HUES48 (cell line): ENCODE results near the gene KIFAP3.
"Not testable (repeated sequence)": the region's sequence is repeated elsewhere in the genome, so short reads cannot be mapped to it uniquely, and the experiment has no call there.

Experiments
- H3K27ac ChIP-seq: one replicate; pipeline ENCODE4 v1.7.0; 2013; ENCODE audit warnings: low read depth, low read length, inconsistent platforms
- H3K27me3 ChIP-seq: 2 replicates; pipeline ENCODE4 v1.6.1; 2013; ENCODE audit warnings: mild to moderate bottlenecking, low read length; ENCODE audit not compliant: control insufficient read depth, insufficient read depth
- H3K36me3 ChIP-seq: 2 replicates; pipeline ENCODE4 v1.6.1; 2013; ENCODE audit warnings: low read length; ENCODE audit not compliant: control insufficient read depth, insufficient read depth
- H3K4me1 ChIP-seq: 2 replicates; pipeline ENCODE4 v1.6.1; 2013; ENCODE audit warnings: mild to moderate bottlenecking, low read length; ENCODE audit not compliant: control insufficient read depth, insufficient read depth
- H3K4me3 ChIP-seq: 2 replicates; pipeline ENCODE4 v1.5.1; 2013; ENCODE audit warnings: mild to moderate bottlenecking, low read depth, low read length
- H3K9ac ChIP-seq: 2 replicates; pipeline ENCODE4 v1.6.1; 2013; ENCODE audit warnings: mild to moderate bottlenecking, low read depth, low read length, moderate library complexity
- H3K9me3 ChIP-seq: 2 replicates; pipeline ENCODE4 v1.6.1; 2013; ENCODE audit warnings: low read length; ENCODE audit not compliant: control insufficient read depth, insufficient read depth

Gene KIFAP3

DNA sequence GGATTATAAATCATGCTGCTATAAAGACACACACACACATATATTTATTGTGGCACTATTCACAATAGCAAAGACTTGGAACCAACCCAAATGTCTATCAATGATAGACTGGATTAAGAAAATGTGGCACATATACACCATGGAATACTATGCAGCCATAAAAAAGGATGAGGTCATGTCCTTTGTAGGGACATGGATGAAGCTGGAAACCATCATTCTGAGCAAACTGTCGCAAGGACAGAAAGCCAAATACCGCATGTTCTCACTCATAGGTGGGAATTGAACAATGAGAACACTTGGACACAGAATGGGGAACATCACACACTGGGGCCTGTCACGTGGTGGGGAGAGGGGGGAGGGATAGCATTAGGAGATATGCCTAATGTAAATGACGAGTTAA is 12.8 kb downstream of the KIFAP3 start:
- not testable (repeated sequence) for H3K36me3 ChIP-seq, H3K9ac ChIP-seq, H3K27ac ChIP-seq, H3K4me1 ChIP-seq, H3K4me3 ChIP-seq, H3K27me3 ChIP-seq, H3K9me3 ChIP-seq

- not testable (repeated sequence) for H3K9ac ChIP-seq, H3K4me1 ChIP-seq, H3K4me3 ChIP-seq, H3K36me3 ChIP-seq, H3K9me3 ChIP-seq, H3K27me3 ChIP-seq, H3K27ac ChIP-seq
Observed at GRCh38 chr1:170060015-170060520, 14.4 kb downstream of the KIFAP3 start.

GRCh38 chr1:170049176-170049800 is 25.2 kb downstream of the KIFAP3 start:
- Histone ChIP-seq H3K27ac (no peak overlapping the region), H3K27me3 (no peaks in the 10 kb centered on the region), H3K36me3 (no peaks in the 10 kb centered on the region), H3K9ac (no peak overlapping the region), H3K4me3 (no peak overlapping the region), H3K9me3 (no peaks in the 10 kb centered on the region), H3K4me1 (no peaks in the 10 kb centered on the region)

GRCh38 chr1:170048515-170048914 is 26.0 kb downstream of the KIFAP3 start:
- no peak overlapping the region for H3K27ac ChIP-seq
- H3K9ac ChIP-seq = no peak overlapping the region
- H3K36me3 ChIP-seq = no peaks in the 10 kb centered on the region
- no peaks in the 10 kb centered on the region for H3K27me3 ChIP-seq
- no peaks in the 10 kb centered on the region for H3K4me1 ChIP-seq
- no peak overlapping the region for H3K4me3 ChIP-seq
- no peaks in the 10 kb centered on the region for H3K9me3 ChIP-seq

DNA sequence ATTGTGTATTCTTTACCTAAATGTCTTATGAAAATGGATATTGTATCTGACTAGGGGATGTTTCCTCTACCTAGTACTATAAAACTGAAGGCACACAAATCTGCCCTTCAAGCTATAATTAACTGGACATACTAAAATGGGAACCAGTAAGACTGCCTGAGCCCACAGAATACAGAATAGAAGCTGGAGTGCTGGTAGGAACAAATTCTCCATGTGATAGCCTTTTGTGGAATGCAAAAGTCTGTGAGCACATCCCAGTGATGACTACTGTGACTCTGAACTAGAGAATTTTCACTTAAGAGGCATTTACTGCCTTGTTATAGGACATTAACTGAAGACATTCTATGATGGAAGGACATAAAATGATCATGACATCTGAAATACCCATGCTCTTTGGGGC is 30.3 kb downstream of the KIFAP3 start:
- H3K36me3 ChIP-seq = no peaks in the 10 kb centered on the region
- no peaks in the 10 kb centered on the region for H3K27me3 ChIP-seq
- H3K4me3 ChIP-seq = no peak overlapping the region

DNA sequence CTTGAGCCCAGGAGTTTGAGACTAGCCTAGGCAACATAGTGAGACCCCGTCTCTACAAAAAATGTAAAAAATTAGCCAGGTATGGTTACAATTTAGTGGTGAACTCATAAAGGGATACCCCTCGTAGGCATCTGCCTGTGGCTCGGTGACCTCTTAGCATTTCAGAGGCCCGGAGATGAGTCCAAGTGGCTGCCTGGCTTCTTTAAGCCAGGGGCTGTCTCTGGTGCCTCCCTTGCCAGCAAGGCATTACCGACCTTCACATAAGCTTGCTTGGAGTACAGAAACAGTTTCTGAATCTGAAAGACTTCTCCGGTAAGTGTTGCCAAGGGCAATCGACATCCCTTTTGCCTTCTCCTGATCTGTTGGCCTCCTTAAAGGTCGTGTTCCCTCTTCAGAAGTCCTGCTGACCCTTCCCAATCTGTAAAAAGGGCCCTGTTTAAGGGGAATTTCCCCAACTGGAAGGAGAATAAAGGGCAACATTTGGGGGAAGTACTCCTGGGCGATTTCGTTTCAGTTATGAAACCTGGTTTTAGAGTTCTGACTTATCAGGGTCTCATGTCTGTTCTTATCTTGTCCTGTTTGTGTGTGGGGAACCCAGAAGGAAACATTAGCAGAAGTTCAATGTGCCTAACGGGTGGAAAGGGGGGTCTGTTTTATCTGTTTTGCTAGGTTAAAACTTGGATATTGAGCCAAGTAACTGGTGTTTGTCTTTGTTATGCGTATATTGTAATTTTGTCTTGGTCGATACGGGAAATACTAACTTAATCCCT is 32.9 kb downstream of the KIFAP3 start:
- H3K4me1 ChIP-seq = no peaks in the 10 kb centered on the region
- no peaks in the 10 kb centered on the region for H3K27me3 ChIP-seq
- H3K9ac ChIP-seq = no peak overlapping the region
- no peaks in the 10 kb centered on the region for H3K9me3 ChIP-seq
- H3K27ac ChIP-seq = no peak overlapping the region
- no peak overlapping the region for H3K4me3 ChIP-seq
- no peaks in the 10 kb centered on the region for H3K36me3 ChIP-seq

More for the DNA sequence above, 30.3 kb downstream of the KIFAP3 start:
- Histone ChIP-seq H3K9ac (no peak overlapping the region), H3K9me3 (no peaks in the 10 kb centered on the region), H3K4me1 (no peaks in the 10 kb centered on the region), H3K27ac (no peak overlapping the region)

DNA sequence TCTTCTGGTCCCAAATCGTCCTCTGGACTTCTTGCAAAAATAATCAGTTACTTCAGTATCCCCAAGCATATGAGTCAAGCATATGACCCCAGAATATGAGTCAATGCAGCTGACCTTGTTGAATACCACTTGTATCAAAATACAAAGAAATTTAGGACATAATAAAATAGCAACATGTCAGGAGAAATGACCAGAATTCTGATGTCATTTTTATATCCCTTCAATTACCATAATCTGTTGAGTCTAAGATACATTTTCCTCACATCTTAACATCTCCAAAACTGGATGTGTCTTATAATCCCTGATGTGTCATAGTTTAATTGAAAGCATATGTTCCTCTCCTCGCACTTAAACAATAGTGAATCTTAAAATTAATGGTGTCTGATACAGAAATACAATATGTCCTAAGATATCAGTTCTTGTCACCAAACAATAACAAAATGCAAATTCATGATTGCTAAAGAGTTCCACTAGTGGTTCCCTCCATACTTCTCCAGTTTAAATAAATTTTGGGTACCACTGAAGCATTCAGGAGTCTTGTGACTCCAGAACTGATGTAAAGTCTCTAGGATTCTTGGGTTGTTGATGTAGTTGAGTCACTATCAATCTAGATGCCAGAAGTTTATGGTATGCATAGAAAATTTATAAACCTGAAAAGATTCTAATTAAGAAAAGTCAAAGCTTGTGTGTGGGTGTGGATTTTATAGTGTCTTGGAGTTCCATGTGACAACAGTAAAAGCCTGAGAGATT is 41.8 kb downstream of the KIFAP3 start:
- Histone ChIP-seq H3K9me3 (no peaks in the 10 kb centered on the region), H3K9ac (no peak overlapping the region), H3K36me3 (no peaks in the 10 kb centered on the region), H3K4me1 (no peaks in the 10 kb centered on the region), H3K4me3 (no peak overlapping the region), H3K27ac (no peak overlapping the region), H3K27me3 (no peaks in the 10 kb centered on the region)

GRCh38 chr1:170030212-170030611 is 44.3 kb downstream of the KIFAP3 start:
- H3K36me3 ChIP-seq = no peaks in the 10 kb centered on the region
- no peaks in the 10 kb centered on the region for H3K4me1 ChIP-seq
- H3K27me3 ChIP-seq = no peaks in the 10 kb centered on the region
- no peak overlapping the region for H3K9ac ChIP-seq
- no peak overlapping the region for H3K4me3 ChIP-seq
- H3K27ac ChIP-seq = no peak overlapping the region
- no peaks in the 10 kb centered on the region for H3K9me3 ChIP-seq

DNA sequence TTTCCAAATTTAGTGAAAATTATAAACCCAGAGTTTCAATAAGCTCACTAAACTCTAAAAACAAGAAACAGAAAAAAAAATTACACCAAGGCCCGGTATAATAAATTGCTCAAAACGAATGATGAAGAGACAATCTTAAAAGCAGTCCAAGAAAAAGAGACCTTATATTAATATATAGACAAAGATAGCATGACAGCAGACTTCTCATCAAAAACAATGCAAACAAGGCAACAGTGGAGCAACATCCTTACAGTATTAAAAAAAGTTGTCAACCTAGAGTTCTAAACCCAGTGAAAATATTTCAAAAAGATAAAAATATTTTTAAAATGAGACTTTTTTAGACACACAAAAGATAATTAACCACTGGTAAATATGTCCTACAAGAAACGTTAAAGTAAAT is 46.7 kb downstream of the KIFAP3 start:
- H3K27ac ChIP-seq = no peak overlapping the region
- no peak overlapping the region for H3K9ac ChIP-seq
- H3K36me3 ChIP-seq = no peaks in the 10 kb centered on the region
- H3K9me3 ChIP-seq = no peaks in the 10 kb centered on the region
- H3K27me3 ChIP-seq = no peaks in the 10 kb centered on the region
- no peaks in the 10 kb centered on the region for H3K4me1 ChIP-seq
- H3K4me3 ChIP-seq = no peak overlapping the region

GRCh38 chr1:170020859-170021258 is 53.6 kb downstream of the KIFAP3 start:
- Histone ChIP-seq H3K27me3 (no peaks in the 10 kb centered on the region), H3K4me1 (no peaks in the 10 kb centered on the region), H3K9ac (no peak overlapping the region), H3K27ac (no peak overlapping the region), H3K4me3 (no peak overlapping the region), H3K9me3 (no peaks in the 10 kb centered on the region), H3K36me3 (no peaks in the 10 kb centered on the region)

DNA sequence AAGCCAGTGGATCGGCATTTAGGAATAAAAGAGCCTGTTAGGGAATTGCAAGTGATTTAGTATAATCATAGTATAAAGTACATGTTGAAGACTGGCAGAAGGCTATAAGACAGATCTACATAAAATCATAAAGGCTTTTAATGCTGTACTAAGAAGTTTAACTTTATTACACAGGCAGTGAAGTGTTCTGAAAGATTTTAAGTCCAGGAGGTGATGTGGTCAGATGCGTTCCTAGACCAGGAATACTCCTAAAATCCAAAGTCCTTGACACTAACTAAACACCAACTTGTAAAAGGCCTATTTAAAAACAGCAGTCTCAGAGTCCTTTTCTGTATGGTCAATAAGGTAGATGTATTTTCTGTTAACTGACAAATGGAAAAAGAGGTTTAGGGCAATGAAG is 57.0 kb downstream of the KIFAP3 start:
- Histone ChIP-seq H3K4me3 (no peak overlapping the region), H3K27ac (no peak overlapping the region), H3K4me1 (no peaks in the 10 kb centered on the region), H3K27me3 (no peaks in the 10 kb centered on the region), H3K36me3 (no peaks in the 10 kb centered on the region), H3K9ac (no peak overlapping the region), H3K9me3 (no peaks in the 10 kb centered on the region)
